DMS114 treated with DMSO at 0.1 percent for 48 hours (cell line): Measurements from ENCODE around the gene DOCK1.

Experiments
- DNase-seq: peaks from one replicate; lab custom pipeline; 2025; ENCODE audit not compliant: unreplicated experiment; lab: John Stamatoyannopoulos, UW

Gene DOCK1

DNA sequence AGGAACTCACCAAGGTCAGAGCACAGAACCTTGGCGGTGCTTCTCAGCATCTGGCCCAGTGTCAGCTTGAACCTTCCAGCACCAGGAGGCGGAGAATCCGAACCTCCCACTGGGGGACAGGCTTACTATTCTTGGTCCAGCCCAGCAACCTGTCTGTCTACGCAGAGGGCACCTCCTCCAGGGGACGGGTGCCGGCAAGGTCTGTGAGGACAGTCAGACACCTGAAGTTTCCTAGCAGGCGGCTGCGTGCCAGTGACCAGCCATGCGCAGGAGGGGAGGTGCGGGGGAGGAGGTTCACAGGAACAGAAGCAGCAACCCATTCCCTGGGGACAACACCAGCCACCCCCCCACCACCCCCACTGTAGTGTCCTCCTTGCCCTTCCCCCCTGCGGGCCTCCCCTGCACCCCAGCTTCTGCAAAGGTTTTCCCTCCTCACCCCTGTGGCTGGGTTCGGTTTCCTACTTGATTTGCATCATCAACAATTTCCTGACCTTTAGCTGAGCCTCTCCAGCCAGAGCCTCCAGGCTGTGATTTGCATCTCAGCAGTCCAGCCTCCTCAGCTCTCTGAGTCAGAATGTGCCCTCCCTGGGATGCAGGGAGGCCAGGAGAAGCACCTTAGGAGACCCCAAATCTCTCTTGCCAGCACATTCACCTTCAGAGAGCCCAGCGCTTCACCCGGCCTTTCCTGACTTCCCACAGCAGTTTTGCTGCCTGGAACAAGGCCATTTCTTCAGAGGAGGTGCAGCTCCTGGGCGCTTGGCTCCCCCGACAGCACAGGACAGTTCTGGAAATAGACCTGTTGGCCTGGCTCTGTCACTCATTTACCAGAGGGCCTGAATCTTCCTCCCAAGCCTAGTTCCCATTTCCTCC is 536.4 kb downstream of the DOCK1 start:
- no peak for DNase-seq

- DNase-seq, result no peak
Measured at GRCh38 chr10:127442220-127442525, 536.9 kb downstream of the DOCK1 start.

DNA sequence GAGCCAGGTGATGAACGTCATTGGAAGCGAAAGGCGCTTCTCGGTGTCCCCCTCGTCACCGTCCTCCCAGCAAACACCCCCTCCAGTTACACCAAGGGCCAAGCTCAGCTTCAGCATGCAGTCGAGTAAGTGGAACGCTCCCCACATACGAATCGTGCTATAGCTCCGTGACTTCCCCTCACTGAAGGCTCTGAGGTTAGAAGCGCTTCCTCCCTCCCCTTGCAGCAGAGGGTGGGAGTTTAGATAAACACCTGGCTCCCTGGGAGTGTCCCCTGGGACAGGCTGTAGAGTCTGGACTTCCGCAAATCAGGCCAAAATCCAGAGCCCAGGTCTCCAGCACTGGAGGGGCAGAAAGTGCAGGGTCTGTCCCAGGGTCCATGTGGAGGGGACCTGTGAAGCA is 538.9 kb downstream of the DOCK1 start:
- DNase-seq, result no peak

DNA sequence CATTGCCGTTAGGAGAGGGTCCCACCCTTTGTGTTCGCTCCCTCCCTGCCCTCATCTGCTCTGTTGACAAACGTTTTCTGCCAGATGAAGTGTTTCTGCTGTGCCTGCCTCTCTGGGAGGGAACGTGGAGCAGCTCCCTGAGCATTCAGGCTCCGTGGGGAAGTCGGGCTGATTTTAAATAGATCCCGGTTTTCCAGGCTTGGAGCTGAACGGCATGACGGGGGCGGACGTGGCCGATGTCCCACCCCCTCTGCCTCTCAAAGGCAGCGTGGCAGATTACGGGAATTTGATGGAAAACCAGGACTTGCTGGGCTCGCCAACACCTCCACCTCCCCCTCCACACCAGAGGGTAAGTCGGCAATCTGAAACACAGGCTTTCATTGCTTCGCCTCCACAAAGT is 542.0 kb downstream of the DOCK1 start:
- no peak for DNase-seq

GRCh38 chr10:127449490-127449889 is 544.3 kb downstream of the DOCK1 start:
- DNase-seq, result no peak

DNA sequence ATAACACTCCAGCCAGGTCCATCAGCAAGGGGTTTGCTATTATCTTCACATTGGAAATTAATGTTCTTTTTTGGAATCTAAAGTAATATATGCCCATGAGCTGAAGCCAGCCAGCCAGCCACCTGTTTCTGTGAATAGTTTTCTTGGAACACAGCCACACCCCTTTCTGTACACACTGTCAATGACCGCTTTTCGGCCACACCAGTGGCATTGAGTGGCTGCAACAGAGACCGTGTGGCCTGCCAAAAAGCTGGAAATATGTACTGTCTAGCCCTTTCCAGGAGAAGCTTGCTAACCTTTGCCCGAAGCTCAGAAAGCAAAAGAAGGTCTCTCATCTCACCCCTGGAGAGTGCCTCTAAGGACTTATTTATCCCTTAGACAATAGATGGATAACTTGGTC is 545.4 kb downstream of the DOCK1 start:
- no peak for DNase-seq

- no peak for DNase-seq
Measured at GRCh38 chr10:127451628-127452027, 546.4 kb downstream of the DOCK1 start.

GRCh38 chr10:127452568-127452967 is 547.3 kb downstream of the DOCK1 start:
- no peak for DNase-seq

- DNase-seq, result no peak
Measured at GRCh38 chr10:127453706-127454105, 548.5 kb downstream of the DOCK1 start.

- DNase-seq, result no peak
Measured at GRCh38 chr10:127456122-127456521, 550.9 kb downstream of the DOCK1 start.

- DNase-seq, result no peak
Measured at GRCh38 chr10:127458016-127458810, 553.0 kb downstream of the DOCK1 start.

GRCh38 chr10:127458829-127459228 is 553.6 kb downstream of the DOCK1 start:
- DNase-seq, result no peak

GRCh38 chr10:127459918-127460317 is 554.7 kb downstream of the DOCK1 start:
- no peak for DNase-seq

DNA sequence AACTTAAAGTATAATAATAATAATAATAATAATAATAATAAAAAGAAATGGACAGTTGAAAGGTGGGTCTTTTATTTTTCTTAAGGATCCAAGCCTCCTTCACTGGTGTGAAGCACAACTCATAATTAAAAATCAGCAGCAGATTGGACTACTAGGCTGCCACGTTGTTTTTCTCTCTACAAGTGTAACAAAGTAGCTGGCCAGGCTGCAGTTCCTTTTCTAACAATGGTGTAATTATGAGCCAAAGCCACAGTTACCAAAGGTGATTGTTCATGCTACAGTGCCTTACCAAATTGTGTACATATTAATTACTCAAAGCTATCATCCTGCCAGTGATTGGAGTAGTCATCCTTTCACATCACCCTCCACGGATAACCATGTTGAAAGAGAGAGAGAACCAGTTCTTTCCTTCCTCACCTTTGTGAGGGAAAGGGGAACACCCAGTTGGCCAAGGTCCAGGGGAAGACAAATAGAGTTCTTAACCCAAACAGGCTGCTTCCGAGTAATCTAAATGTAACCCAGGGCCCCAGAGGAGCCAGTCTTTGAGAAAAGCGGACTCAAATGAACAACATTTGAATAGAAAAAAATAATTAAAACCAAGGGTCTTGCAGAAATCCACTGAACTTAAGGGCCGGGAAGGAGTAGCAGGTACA is 557.5 kb downstream of the DOCK1 start:
- DNase-seq, result no peak

GRCh38 chr10:127463548-127463947 is 558.3 kb downstream of the DOCK1 start:
- no peak for DNase-seq

- no peak for DNase-seq
Measured at GRCh38 chr10:127464561-127464960, 559.3 kb downstream of the DOCK1 start.

GRCh38 chr10:127467811-127468210 is 562.6 kb downstream of the DOCK1 start:
- no peak for DNase-seq

- no peak for DNase-seq
Measured at GRCh38 chr10:127468632-127469031, 563.4 kb downstream of the DOCK1 start.

- DNase-seq, result no peak
Measured at GRCh38 chr10:127470911-127471310, 565.7 kb downstream of the DOCK1 start.

DNA sequence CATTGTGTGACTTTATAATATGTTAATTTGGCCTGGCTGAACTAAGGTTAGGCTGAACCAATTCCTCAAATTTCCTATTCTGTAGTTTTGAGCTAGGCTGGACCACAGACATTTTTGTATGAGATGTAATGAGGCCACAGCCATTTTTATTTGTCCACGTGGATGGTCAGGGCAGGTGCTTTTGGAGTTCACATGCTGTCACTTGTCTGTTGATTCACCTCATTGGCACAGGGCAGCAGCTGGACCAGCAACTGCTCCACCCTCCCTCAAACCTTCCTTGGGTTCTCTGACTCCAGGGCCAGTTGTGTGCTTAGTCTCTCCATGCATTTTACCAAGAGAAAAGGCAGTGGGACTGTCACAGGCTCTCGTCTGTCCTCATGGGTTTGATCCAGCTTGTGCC is 567.7 kb downstream of the DOCK1 start:
- DNase-seq, result no peak

GRCh38 chr10:127474501-127474900 is 569.3 kb downstream of the DOCK1 start:
- no peak for DNase-seq
